GM12874 (cell line): ENCODE results near the gene RNF186.

Experiments used
- TF ChIP-seq, protein P1 (sequence below): IDR thresholded peaks from 2 replicates; pipeline ENCODE4 v1.5.1; 2011; ENCODE audit warnings: low read depth, mild to moderate bottlenecking, control low read depth, low read length, moderate library complexity; ENCODE audit not compliant: insufficient read depth

Gene RNF186

GRCh38 chr1:19858893-19859292, 43.8 kb upstream of the RNF186 start:
- TF ChIP-seq, protein P1, sequence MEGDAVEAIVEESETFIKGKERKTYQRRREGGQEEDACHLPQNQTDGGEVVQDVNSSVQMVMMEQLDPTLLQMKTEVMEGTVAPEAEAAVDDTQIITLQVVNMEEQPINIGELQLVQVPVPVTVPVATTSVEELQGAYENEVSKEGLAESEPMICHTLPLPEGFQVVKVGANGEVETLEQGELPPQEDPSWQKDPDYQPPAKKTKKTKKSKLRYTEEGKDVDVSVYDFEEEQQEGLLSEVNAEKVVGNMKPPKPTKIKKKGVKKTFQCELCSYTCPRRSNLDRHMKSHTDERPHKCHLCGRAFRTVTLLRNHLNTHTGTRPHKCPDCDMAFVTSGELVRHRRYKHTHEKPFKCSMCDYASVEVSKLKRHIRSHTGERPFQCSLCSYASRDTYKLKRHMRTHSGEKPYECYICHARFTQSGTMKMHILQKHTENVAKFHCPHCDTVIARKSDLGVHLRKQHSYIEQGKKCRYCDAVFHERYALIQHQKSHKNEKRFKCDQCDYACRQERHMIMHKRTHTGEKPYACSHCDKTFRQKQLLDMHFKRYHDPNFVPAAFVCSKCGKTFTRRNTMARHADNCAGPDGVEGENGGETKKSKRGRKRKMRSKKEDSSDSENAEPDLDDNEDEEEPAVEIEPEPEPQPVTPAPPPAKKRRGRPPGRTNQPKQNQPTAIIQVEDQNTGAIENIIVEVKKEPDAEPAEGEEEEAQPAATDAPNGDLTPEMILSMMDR: no peak

GRCh38 chr1:19854866-19855265, 39.8 kb upstream of the RNF186 start:
- TF ChIP-seq, protein P1: no peak

DNA sequence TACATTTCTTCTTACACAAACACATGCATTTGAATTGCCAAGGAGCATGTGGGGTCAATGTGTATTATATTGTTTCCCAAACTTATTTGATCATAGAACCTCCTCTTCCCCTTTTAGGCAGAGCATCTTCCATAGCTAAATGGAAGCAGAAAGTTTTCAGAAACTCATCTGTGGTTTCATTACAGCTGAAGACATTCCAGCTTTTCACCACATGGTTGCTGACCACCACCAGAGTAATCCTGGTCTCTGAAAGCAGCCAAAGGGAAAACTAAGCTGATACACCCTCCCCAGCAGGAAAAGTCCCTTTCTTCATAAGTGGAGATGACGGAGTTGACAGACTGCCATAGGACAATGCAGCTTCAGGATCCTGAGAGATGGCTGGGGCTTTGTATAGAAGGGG, 37.0 kb upstream of the RNF186 start:
- TF ChIP-seq, protein P1: no peak

GRCh38 chr1:19850214-19850613, 35.1 kb upstream of the RNF186 start:
- TF ChIP-seq, protein P1: no peak

- TF ChIP-seq, protein P1: no peak
Observed at GRCh38 chr1:19846338-19846737, 31.3 kb upstream of the RNF186 start.

DNA sequence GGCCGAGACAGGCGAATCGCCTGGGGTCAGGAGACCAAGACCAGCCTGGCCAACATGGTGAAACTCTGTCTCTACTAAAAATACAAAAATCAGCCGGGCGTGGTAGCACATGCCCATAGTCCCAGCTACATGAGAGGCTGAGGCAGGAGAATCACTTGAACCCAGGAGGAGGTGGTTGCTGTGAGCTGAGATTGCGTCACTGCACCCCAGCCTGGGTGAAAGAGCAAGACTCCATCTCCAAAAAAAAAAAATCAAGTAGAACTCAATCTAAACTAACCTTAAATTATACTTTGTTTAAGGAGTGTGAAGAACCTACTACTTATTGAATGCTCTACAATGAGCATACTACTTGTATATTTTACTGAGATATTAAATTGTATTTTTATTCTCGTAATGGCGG, 30.5 kb upstream of the RNF186 start:
- TF ChIP-seq, protein P1: no peak

DNA sequence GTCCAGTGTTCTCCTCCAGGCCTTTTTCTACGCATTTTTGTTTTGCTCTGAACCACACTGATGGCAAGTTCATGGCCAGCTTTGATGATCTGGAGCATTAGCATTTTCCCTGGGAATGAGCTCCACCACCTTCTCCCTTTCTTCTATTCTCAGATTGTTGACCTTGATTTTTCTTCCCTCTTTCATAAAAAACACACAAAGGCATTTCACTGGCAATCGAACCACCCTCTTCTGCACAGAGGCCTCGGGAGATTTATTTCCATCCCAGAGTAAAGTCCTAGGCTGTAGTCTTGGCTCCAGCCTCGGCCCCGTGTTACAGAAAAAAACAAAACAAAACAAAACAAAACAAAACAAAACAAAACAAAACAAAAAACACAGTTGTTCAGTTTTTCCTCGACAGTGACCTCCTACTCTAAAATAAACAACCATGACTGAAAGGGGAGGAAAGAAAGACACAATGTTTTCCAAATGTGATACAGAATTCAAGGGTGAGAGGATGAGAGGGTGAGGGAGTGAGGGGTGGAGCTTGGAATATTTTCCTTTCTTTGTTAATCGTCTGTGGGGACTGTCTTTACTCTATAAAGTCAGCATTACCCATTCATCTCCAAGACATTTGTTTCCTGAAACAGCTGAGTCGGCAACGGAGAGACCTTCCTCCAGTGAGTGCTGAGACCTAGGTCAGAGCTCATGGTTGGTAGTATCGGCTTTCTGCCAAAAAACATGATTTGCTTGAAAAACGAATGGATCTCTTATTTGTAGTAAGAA, 29.8 kb upstream of the RNF186 start:
- TF ChIP-seq, protein P1: no peak
